Hepatocyte (in vitro differentiated cells): ENCODE results near the gene CACNB4. TPM values are rescaled to one million over a fixed set of nuclear protein-coding genes. Genes with fewer than 3 reads are reported as not detected.
"Not testable (repeated sequence)": the region's sequence is repeated elsewhere in the genome, so short reads cannot be mapped to it uniquely, and the experiment has no call there.

Experiments used
- DNase-seq: peaks from one replicate; pipeline ENCODE4 v3.0.0-alpha.2; 2016; ENCODE audit warnings: low spot score
- H2AFZ ChIP-seq: fragments of 200-600 bp; sonication (generic); 2 replicates; pipeline ENCODE4 v1.6.0; 2016; ENCODE audit warnings: antibody characterized with exemption, mild to moderate bottlenecking
- H3K27ac ChIP-seq: fragments of 200-600 bp; sonication (generic); 2 replicates; pipeline ENCODE4 v1.5.1; 2016; ENCODE audit warnings: mild to moderate bottlenecking
- H3K27me3 ChIP-seq: fragments of 200-600 bp; sonication (generic); 2 replicates; pipeline ENCODE4 v1.6.1; 2016
- H3K36me3 ChIP-seq: fragments of 200-600 bp; sonication (generic); replicated peaks from 2 replicates; pipeline ENCODE4 v1.5.1; 2016; ENCODE audit warnings: low read depth; ENCODE audit not compliant: insufficient read depth
- H3K4me1 ChIP-seq: fragments of 200-600 bp; sonication (generic); 2 replicates; pipeline ENCODE4 v1.5.1; 2016; ENCODE audit warnings: mild to moderate bottlenecking, moderate library complexity; ENCODE audit not compliant: insufficient read depth
- H3K4me2 ChIP-seq: fragments of 200-600 bp; sonication (generic); 2 replicates; pipeline ENCODE4 v1.6.0; 2016
- H3K4me3 ChIP-seq: fragments of 200-600 bp; sonication (generic); 2 replicates; pipeline ENCODE4 v1.5.1; 2016; ENCODE audit warnings: mild to moderate bottlenecking
- H3K79me2 ChIP-seq: fragments of 200-600 bp; sonication (generic); 2 replicates; pipeline ENCODE4 v1.6.0; 2017; ENCODE audit warnings: mild to moderate bottlenecking
- H3K9me2 ChIP-seq: fragments of 200-600 bp; sonication (generic); replicated peaks from 2 replicates; pipeline ENCODE4 v1.6.0; 2017; ENCODE audit warnings: mild to moderate bottlenecking; ENCODE audit not compliant: insufficient read depth
- H3K9me3 ChIP-seq: fragments of 200-600 bp; sonication (generic); 2 replicates; pipeline ENCODE4 v1.5.1; 2016; ENCODE audit warnings: low read depth, mild to moderate bottlenecking
- H4K20me1 ChIP-seq: fragments of 200-600 bp; sonication (generic); 2 replicates; pipeline ENCODE4 v1.6.0; 2016; ENCODE audit warnings: mild to moderate bottlenecking; ENCODE audit not compliant: insufficient read depth, poor library complexity, severe bottlenecking
- EZH2 ChIP-seq: fragments of 200-600 bp; sonication (generic); IDR thresholded peaks from 2 replicates; pipeline ENCODE4 v1.6.1; 2016; ENCODE audit warnings: antibody characterized with exemption, mild to moderate bottlenecking, borderline replicate concordance
- EZH2phosphoT487 ChIP-seq: fragments of 200-600 bp; sonication (generic); IDR thresholded peaks from one replicate; pipeline ENCODE4 v1.6.1; 2018; ENCODE audit warnings: antibody characterized with exemption, mild to moderate bottlenecking, low read depth, moderate library complexity; ENCODE audit not compliant: unreplicated experiment, severe bottlenecking
- WGBS: methylation state at CpG from one replicate; pipeline ENCODE4 v1.1.6; 2016; ENCODE audit warnings: low lambda C conversion rate; ENCODE audit errors: missing lambda C conversion rate; 5-methylcytosine and 5-hydroxymethylcytosine counted together
- polyA plus RNA-seq: library from polyadenylated mRNA; unstranded; fragments of >200 nt; fragmentation: Nextera tagmentation; extraction: Ambion mirVana; gene quantifications from 2 replicates; pipeline ENCODE4 v1.2.1, GENCODE V29; 2016
- total RNA-seq: library from RNA; depleted of rRNA; stranded (reverse); fragments of >200 nt; gene quantifications from 2 replicates; pipeline ENCODE4 v1.2.3, GENCODE V29; 2014
- TF ChIP-seq, protein P1 (sequence below): fragments of 200-600 bp; sonication (generic); IDR thresholded peaks from 2 replicates; pipeline ENCODE4 v1.5.1; 2016; ENCODE audit warnings: antibody characterized with exemption, mild to moderate bottlenecking; ENCODE audit not compliant: poor library complexity

The CACNB4 gene
- total and polyA plus RNA-seq, 2 experiments from 2014 or later = 0.85 to 4.0 TPM

DNA sequence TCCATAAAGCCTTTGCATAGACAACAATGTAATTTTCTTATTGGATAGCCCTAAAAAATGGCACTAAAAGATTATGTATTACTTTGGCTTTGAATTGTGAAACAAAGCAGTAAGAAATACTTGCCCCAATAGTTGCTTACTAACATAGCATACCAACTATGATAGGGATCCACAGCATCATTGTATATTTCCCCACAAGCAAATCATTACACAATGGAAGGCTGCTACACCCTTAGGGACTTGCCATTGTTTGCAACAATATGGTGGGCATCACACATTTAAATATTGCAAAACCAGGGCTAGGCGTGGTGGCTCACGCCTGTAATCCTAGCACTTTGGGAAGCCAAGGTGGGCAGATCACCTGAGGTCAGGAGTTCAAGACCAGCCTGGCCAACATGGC lies 74.4 kb downstream of the CACNB4 start:
- H3K9me2 ChIP-seq = no peaks in the 10 kb centered on the region

DNA sequence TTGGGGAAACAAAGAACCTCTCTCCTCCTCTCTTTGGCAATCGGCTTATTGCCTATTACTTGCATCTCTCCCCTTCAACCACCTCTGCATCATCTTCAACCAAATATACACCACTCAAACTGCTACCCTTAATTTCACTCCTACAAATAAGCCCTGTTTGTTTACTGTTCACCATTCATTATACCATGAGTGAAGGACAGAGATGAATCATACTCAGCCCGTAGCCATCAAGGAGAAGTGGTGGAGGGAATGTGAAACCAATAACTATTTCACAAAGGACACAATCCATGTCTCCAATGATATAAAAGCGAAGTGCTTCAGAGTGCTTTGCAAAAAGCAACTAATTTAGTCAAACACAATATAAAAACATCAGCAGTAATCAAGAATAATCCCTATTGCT lies 76.8 kb downstream of the CACNB4 start:
- DNase-seq = no peak
- 74% methylated on average over 3 of the region's 3 CpGs for WGBS
- H3K79me2 ChIP-seq = no peaks in the 10 kb centered on the region
- H3K4me2 ChIP-seq = no peak overlapping the region
- H2AFZ ChIP-seq = no peak overlapping the region
- TF ChIP-seq EZH2phosphoT487 = no peak
- TF ChIP-seq, protein P1, sequence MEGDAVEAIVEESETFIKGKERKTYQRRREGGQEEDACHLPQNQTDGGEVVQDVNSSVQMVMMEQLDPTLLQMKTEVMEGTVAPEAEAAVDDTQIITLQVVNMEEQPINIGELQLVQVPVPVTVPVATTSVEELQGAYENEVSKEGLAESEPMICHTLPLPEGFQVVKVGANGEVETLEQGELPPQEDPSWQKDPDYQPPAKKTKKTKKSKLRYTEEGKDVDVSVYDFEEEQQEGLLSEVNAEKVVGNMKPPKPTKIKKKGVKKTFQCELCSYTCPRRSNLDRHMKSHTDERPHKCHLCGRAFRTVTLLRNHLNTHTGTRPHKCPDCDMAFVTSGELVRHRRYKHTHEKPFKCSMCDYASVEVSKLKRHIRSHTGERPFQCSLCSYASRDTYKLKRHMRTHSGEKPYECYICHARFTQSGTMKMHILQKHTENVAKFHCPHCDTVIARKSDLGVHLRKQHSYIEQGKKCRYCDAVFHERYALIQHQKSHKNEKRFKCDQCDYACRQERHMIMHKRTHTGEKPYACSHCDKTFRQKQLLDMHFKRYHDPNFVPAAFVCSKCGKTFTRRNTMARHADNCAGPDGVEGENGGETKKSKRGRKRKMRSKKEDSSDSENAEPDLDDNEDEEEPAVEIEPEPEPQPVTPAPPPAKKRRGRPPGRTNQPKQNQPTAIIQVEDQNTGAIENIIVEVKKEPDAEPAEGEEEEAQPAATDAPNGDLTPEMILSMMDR = no peak
- TF ChIP-seq EZH2 = no peak
- no peaks in the 10 kb centered on the region for H4K20me1 ChIP-seq
- H3K27me3 ChIP-seq = no peaks in the 10 kb centered on the region
- no peaks in the 10 kb centered on the region for H3K4me1 ChIP-seq
- no peak overlapping the region for H3K4me3 ChIP-seq
- no peaks in the 10 kb centered on the region for H3K9me2 ChIP-seq
- no peaks in the 10 kb centered on the region for H3K36me3 ChIP-seq
- H3K27ac ChIP-seq = no peak overlapping the region
- H3K9me3 ChIP-seq = no peaks in the 10 kb centered on the region

More for the DNA sequence above, 74.4 kb downstream of the CACNB4 start:
- Histone ChIP-seq H3K36me3 (no peaks in the 10 kb centered on the region), H3K4me3 (no peak overlapping the region), H3K4me2 (no peak overlapping the region), H3K27me3 (no peaks in the 10 kb centered on the region), H4K20me1 (no peaks in the 10 kb centered on the region), H2AFZ (no peak overlapping the region), H3K27ac (no peak overlapping the region), H3K4me1 (no peaks in the 10 kb centered on the region), H3K79me2 (no peaks in the 10 kb centered on the region), H3K9me3 (no peaks in the 10 kb centered on the region)
- TF ChIP-seq, protein P1 = no peak
- TF ChIP-seq EZH2phosphoT487 (no peak), EZH2 (no peak)
- DNase-seq = no peak
- 95% methylated on average over 2 of the region's 2 CpGs for WGBS

DNA sequence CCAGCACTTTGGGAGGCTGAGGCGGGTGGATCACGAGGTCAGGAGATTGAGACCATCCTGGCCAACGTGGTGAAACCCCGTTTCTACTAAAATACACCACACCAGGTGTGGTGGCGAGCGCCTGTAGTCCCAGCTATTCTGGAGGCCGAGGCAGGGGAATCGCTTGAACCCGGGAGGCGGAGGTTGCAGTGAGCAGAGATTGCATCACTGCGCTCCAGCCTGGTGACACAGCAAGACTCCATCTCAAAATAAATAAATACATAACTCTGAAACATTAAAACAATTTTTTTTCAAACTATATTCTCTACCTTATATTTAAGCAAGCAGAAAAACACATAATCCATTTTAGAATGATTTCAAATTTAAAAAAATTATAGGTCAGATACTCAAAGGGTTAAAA lies 77.8 kb downstream of the CACNB4 start:
- H3K4me1 ChIP-seq, H3K4me2 ChIP-seq: not testable (repeated sequence)
- WGBS = 90% methylated on average over 11 of the region's 11 CpGs

DNA sequence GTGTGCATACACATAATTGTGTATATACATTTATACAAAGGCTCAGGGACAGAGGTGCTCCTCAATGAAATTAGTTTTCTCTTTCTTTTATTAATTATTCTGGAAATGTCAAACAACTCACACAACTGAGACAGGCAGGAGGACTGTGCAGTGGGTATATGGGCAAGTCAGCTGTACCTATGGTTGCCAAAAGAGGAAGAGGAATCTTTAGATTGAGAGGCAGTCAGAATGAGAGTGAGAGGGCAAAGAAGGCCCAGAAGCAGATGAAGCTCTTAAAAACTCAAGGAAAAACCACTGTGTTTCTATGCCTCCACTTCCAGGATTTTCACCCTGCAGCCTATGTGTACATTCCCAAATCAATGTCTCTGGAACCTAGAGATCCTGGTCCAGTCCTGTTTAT lies 79.1 kb downstream of the CACNB4 start:
- H3K27ac ChIP-seq = no peak overlapping the region
- H3K36me3 ChIP-seq = no peaks in the 10 kb centered on the region
- no peak overlapping the region for H3K4me2 ChIP-seq
- TF ChIP-seq, protein P1 = no peak
- TF ChIP-seq EZH2phosphoT487 = no peak
- no peak for TF ChIP-seq EZH2
- H2AFZ ChIP-seq = no peak overlapping the region
- no peaks in the 10 kb centered on the region for H3K27me3 ChIP-seq
- no peaks in the 10 kb centered on the region for H3K79me2 ChIP-seq
- H4K20me1 ChIP-seq = no peaks in the 10 kb centered on the region
- H3K9me3 ChIP-seq = no peaks in the 10 kb centered on the region
- DNase-seq = no peak
- no peaks in the 10 kb centered on the region for H3K4me1 ChIP-seq
- H3K9me2 ChIP-seq = no peaks in the 10 kb centered on the region
- no peak overlapping the region for H3K4me3 ChIP-seq

More for the DNA sequence above, 77.8 kb downstream of the CACNB4 start:
- H3K27me3 ChIP-seq, H2AFZ ChIP-seq, H3K79me2 ChIP-seq, DNase-seq, H3K4me3 ChIP-seq, H3K9me2 ChIP-seq, H3K27ac ChIP-seq, H4K20me1 ChIP-seq, H3K9me3 ChIP-seq, H3K36me3 ChIP-seq: not testable (repeated sequence)
